K562 (cell line): ENCODE measurements around the gene RBM12. TPM values are rescaled to one million over a fixed set of nuclear protein-coding genes. Genes with fewer than 3 reads are reported as not detected.
A peak's percentile ranks its signal among the peaks of the same experiment; 100 is the strongest.

Experiments used
- ATF7 ChIP-seq: fragments of 450-650 bp; IDR thresholded peaks from 2 replicates; pipeline ENCODE4 v1.7.1; 2014; ENCODE audit warnings: mild to moderate bottlenecking, moderate library complexity
- CREB1 ChIP-seq, 2 experiments: sonication (generic) in 1 of 2; formaldehyde crosslinking in 1 of 2; IDR thresholded peaks; 2 replicates each; pipeline versions ENCODE4 v1.6.1 to v1.8.0; 2012 to 2022; ENCODE audit warnings: inconsistent platforms in 1 of 2, mild to moderate bottlenecking in 1 of 2, missing genetic modification reagents in 1 of 2, moderate library complexity in 1 of 2
- GABPB1 ChIP-seq: sonication (generic); formaldehyde crosslinking; IDR thresholded peaks from 2 replicates; pipeline ENCODE4 v1.8.0; 2022; ENCODE audit warnings: mild to moderate bottlenecking, missing genetic modification reagents
- GATAD2B ChIP-seq: fragments of 450-650 bp; IDR thresholded peaks from 2 replicates; pipeline ENCODE4 v1.6.1; 2017; ENCODE audit warnings: mild to moderate bottlenecking, borderline replicate concordance
- KLF1 ChIP-seq: fragments of 450-650 bp; IDR thresholded peaks from 2 replicates; pipeline ENCODE4 v1.6.1; 2016; ENCODE audit warnings: missing genetic modification characterization, missing compliant biosample characterization
- PHTF2 ChIP-seq: fragments of 250-450 bp; sonication (Bioruptor Pico); IDR thresholded peaks from 2 replicates; pipeline ENCODE4 v1.5.0; 2021; ENCODE audit warnings: mild to moderate bottlenecking
- POLR2AphosphoS5 ChIP-seq: IDR thresholded peaks from 2 replicates; pipeline ENCODE4 v1.6.1; 2011; ENCODE audit warnings: mild to moderate bottlenecking, low read depth, low read length, moderate library complexity; ENCODE audit not compliant: control insufficient read depth, insufficient read depth
- SMAD1 ChIP-seq: fragments of 150-350 bp; IDR thresholded peaks from 2 replicates; pipeline ENCODE4 v1.6.1; 2014; ENCODE audit warnings: low read length, low read depth; ENCODE audit not compliant: partially characterized antibody
- SREBF2 ChIP-seq: sonication (generic); formaldehyde crosslinking; IDR thresholded peaks from 2 replicates; pipeline ENCODE4 v1.4.0; 2020; ENCODE audit warnings: mild to moderate bottlenecking, missing genetic modification reagents
- STAG1 ChIP-seq: sonication (generic); formaldehyde crosslinking; IDR thresholded peaks from 2 replicates; pipeline ENCODE4 v1.5.0; 2020; ENCODE audit warnings: missing genetic modification reagents, borderline replicate concordance
- TCF7L2 ChIP-seq: fragments of 150-350 bp; IDR thresholded peaks from 2 replicates; pipeline ENCODE4 v1.6.1; 2016; ENCODE audit warnings: low read depth, mild to moderate bottlenecking, low read length, moderate library complexity
- TEAD1 ChIP-seq, 2 experiments: fragments of 450-650 bp in 1 of 2; sonication (generic) in 1 of 2; formaldehyde crosslinking; IDR thresholded peaks; 2 replicates each; pipeline versions ENCODE4 v1.4.0 to v1.8.0; 2020 to 2022; ENCODE audit warnings: mild to moderate bottlenecking in 2 of 2, missing genetic modification reagents in 1 of 2
- THRAP3 ChIP-seq: fragments of 450-650 bp; IDR thresholded peaks from 2 replicates; pipeline ENCODE4 v1.6.1; 2016; ENCODE audit warnings: mild to moderate bottlenecking, inconsistent platforms, borderline replicate concordance
- ZBTB49 ChIP-seq: sonication (generic); formaldehyde crosslinking; IDR thresholded peaks from 2 replicates; pipeline ENCODE4 v1.8.0; 2022; ENCODE audit warnings: missing genetic modification reagents, mild to moderate bottlenecking, borderline replicate concordance
- ZFX ChIP-seq: sonication (generic); formaldehyde crosslinking; IDR thresholded peaks from 2 replicates; pipeline ENCODE4 v1.8.0; 2022; ENCODE audit warnings: mild to moderate bottlenecking, missing genetic modification reagents, moderate library complexity
- ZNF12 ChIP-seq: sonication (generic); formaldehyde crosslinking; IDR thresholded peaks from 2 replicates; pipeline ENCODE4 v1.4.0; 2020; ENCODE audit warnings: mild to moderate bottlenecking, missing genetic modification reagents
- ZNF696 ChIP-seq: fragments of 250-450 bp; sonication (Bioruptor Pico); conservative IDR thresholded peaks from 2 replicates; pipeline ENCODE4 v1.4.0; 2020; ENCODE audit warnings: mild to moderate bottlenecking, moderate library complexity
- ZNF766 ChIP-seq: fragments of 200-800 bp; sonication (Bioruptor generic); conservative IDR thresholded peaks from 2 replicates; pipeline ENCODE4 v1.6.1; 2016; ENCODE audit warnings: missing genetic modification characterization, missing compliant biosample characterization
- ZSCAN29 ChIP-seq: fragments of 450-650 bp; IDR thresholded peaks from 2 replicates; pipeline ENCODE4 v1.6.1; 2017
- polyA plus RNA-seq, 8 experiments: library from polyadenylated mRNA; depleted of rRNA in 4 of 8; stranded (reverse) in 5 of 8; unstranded in 3 of 8; fragments of >200 nt; fragmentation: Nextera tagmentation in 2 of 8; fragmentation: Illumina TruSeq in 1 of 8; extraction: Ambion mirVana in 2 of 8; extraction: Trizol in 1 of 8; gene quantifications; 2 replicates each; pipeline versions ENCODE4 v1.2.1 to v1.2.3, GENCODE V29; 2011 to 2014; ENCODE audit warnings: inconsistent platforms in 1 of 8, missing spikeins in 1 of 8
- total RNA-seq, 7 experiments: library from RNA; depleted of rRNA in 6 of 7; stranded (reverse); fragments of >200 nt in 6 of 7; fragmentation: Illumina TruSeq in 2 of 7; extraction: Trizol in 2 of 7; gene quantifications; 2 replicates each; pipeline versions ENCODE4 v1.2.1 to v1.2.3, GENCODE V29; 2011 to 2021; ENCODE audit warnings: low replicate concordance in 1 of 7
- TF ChIP-seq, protein P1 (sequence below): fragments of 450-650 bp; conservative IDR thresholded peaks from 2 replicates; pipeline ENCODE4 v1.6.1; 2016; ENCODE audit warnings: missing genetic modification characterization, low read depth, mild to moderate bottlenecking, missing compliant biosample characterization, moderate library complexity
- TF ChIP-seq, protein P2 (sequence below), 2 experiments: IDR thresholded peaks; 2 replicates each; pipeline ENCODE4 v1.6.1; 2011; ENCODE audit warnings: borderline replicate concordance in 1 of 2, control low read depth in 1 of 2, low read depth in 1 of 2, low read length in 1 of 2, mild to moderate bottlenecking in 1 of 2, mixed read lengths in 1 of 2, moderate library complexity in 1 of 2; ENCODE audit not compliant: insufficient read depth in 1 of 2, insufficient read length in 1 of 2, poor library complexity in 1 of 2, severe bottlenecking in 1 of 2; ENCODE audit errors: extremely low read depth in 1 of 2
- TF ChIP-seq, protein P3 (sequence below): sonication (generic); formaldehyde crosslinking; IDR thresholded peaks from 2 replicates; pipeline ENCODE4 v1.8.0; 2022; ENCODE audit warnings: missing genetic modification reagents, mild to moderate bottlenecking, borderline replicate concordance

The RBM12 gene
- total and polyA plus RNA-seq, 9 of the 15 experiments (the other 6 are each of a cell fraction or from before 2014, with no cell fraction given), result 5.0 to 162 (median 73.3) TPM

DNA sequence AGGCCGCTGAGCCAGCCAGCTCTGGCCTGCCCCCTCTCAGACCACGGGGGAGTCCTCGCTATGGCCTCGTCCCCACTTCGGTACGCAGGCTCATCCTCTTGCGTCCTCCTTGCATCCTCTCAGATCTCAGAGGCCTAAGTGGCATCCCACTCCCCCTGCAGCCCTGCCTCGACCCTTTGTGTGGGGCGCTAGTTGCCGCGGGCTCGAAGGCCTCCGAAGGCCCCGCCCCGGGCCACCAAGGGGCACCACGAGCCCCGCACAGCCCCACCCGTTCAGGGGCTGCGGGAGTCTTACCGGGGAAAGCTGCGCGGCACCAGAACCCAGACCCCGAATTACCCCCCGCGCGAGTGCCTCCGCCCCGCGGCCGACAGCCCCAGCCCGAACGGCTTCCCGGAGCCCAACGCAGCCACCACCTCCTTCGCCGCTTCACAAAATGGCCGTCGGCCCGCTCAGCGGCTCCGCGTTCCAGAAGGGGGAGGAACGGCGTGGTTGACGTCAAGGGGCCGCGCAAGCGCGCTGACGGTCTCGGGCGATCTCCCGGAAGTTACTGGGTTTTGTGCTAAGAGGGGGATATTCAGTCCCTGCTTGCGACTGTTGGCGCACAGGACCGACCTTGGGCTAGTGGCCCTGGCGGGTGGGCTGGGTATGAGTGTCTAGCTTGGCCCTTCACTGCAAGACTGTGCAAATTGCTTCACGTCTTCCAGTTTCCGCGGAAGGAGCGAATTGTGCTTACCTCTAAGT lies at the start of gene RBM12, which contains the start of gene CPNE1 (continued):
- TF ChIP-seq ZBTB49 (0 out of 2 replicates have a peak, but pooled peaks have one; percentile 20), ZNF12 (CRISPR knock-in tag) (peak; percentile 79; the same call in 1 of the 2 replicates), SMAD1 (peak; percentile 64), ZSCAN29 (peak; percentile 53; the same call in 1 of the 2 replicates), SREBF2 (no peak), CREB1 (IDR thresholded peaks at IDR 0.05) (peak; percentile 83), CREB1 (CRISPR knock-in tag; IDR thresholded peaks at IDR 0.05) (peak; percentile 88), GATAD2B (no peak), PHTF2 (no peak), POLR2AphosphoS5 (peak; percentile 95), ZNF696 (CRISPR knock-in tag) (no peak), TCF7L2 (peak; percentile 65; the same call in 1 of the 2 replicates), KLF1 (tag) (peak; percentile 79; the same call in 1 of the 2 replicates), GABPB1 (peak; percentile 76), ZFX (CRISPR knock-in tag) (peak; percentile 100), ATF7 (peak; percentile 97), TEAD1 (CRISPR knock-in tag; IDR thresholded peaks at IDR 0.05) (peak; percentile 52 to 55; a peak in 3 of 4 replicates), ZNF766 (CRISPR knock-in tag) (peak; percentile 56; the same call in 1 of the 2 replicates), STAG1 (peak; percentile 15; the same call in 1 of the 2 replicates), THRAP3 (no peak)
- TF ChIP-seq, protein P1, sequence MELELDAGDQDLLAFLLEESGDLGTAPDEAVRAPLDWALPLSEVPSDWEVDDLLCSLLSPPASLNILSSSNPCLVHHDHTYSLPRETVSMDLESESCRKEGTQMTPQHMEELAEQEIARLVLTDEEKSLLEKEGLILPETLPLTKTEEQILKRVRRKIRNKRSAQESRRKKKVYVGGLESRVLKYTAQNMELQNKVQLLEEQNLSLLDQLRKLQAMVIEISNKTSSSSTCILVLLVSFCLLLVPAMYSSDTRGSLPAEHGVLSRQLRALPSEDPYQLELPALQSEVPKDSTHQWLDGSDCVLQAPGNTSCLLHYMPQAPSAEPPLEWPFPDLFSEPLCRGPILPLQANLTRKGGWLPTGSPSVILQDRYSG, result no peak
- TF ChIP-seq, protein P2, sequence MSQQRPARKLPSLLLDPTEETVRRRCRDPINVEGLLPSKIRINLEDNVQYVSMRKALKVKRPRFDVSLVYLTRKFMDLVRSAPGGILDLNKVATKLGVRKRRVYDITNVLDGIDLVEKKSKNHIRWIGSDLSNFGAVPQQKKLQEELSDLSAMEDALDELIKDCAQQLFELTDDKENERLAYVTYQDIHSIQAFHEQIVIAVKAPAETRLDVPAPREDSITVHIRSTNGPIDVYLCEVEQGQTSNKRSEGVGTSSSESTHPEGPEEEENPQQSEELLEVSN (IDR thresholded peaks at IDR 0.05; ENCODE audit: borderline replicate concordance in 1 of 2, extremely low read depth in 1 of 2, insufficient read depth in 1 of 2, insufficient read length in 1 of 2, low read depth in 1 of 2, low read length in 1 of 2, poor library complexity in 1 of 2, severe bottlenecking in 1 of 2), result peak; percentile 80 to 89
- TF ChIP-seq, protein P3, sequence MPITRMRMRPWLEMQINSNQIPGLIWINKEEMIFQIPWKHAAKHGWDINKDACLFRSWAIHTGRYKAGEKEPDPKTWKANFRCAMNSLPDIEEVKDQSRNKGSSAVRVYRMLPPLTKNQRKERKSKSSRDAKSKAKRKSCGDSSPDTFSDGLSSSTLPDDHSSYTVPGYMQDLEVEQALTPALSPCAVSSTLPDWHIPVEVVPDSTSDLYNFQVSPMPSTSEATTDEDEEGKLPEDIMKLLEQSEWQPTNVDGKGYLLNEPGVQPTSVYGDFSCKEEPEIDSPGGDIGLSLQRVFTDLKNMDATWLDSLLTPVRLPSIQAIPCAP (CRISPR knock-in tag), result peak; percentile 80; the same call in 1 of the 2 replicates
